ENCODE measurements around the gene SOCS3. TPM values are rescaled to one million over a fixed set of nuclear protein-coding genes. Genes with fewer than 3 reads are reported as not detected.

Gene SOCS3
- total RNA-seq, 4 donors from 2014 or later, result 20.9 to 101 (median 39.5) TPM

DNA sequence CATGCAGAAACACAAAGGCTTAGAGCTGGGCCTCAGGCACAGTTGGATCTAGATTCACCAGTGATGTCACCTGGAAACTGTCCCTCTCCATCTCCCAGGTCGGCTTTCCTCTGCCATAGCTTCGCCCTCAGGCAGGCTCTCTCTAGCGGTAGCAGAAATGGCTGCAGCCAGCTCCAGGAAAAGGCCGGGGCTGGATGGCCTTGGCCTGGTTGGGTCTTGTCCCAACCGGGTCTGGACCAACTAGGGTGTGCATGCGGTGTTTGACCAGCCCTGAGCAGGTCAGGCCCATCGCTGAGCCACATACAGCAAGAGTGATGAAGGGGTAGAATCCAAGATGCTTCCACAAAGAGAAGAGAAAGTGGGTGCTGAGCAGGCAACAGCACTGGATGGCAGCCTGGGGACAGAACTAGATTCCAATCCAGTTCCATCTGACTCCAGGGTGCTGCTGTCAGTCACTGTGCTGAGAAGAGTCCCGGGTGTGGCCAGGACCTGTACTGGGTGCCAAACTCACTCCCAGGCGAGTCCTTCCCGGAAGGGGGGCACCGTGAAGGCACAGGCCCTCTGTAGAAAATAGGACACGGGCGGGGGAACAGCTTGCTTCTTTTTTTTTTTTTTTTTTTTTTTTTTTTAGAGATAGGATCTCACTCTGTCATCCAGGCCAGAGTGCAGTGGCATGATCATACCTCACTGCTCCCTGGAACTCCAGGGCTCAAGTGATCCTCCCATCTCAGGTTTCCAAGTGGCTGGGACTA, 51.8 kb downstream of the SOCS3 start:
- no peak for TF ChIP-seq POLR2A (IDR thresholded peaks at IDR 0.05)
- TF ChIP-seq, protein P1, sequence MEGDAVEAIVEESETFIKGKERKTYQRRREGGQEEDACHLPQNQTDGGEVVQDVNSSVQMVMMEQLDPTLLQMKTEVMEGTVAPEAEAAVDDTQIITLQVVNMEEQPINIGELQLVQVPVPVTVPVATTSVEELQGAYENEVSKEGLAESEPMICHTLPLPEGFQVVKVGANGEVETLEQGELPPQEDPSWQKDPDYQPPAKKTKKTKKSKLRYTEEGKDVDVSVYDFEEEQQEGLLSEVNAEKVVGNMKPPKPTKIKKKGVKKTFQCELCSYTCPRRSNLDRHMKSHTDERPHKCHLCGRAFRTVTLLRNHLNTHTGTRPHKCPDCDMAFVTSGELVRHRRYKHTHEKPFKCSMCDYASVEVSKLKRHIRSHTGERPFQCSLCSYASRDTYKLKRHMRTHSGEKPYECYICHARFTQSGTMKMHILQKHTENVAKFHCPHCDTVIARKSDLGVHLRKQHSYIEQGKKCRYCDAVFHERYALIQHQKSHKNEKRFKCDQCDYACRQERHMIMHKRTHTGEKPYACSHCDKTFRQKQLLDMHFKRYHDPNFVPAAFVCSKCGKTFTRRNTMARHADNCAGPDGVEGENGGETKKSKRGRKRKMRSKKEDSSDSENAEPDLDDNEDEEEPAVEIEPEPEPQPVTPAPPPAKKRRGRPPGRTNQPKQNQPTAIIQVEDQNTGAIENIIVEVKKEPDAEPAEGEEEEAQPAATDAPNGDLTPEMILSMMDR (IDR thresholded peaks at IDR 0.05), result no peak
- Histone ChIP-seq H3K27me3 (no peaks in the 10 kb centered on the region), H3K27ac (no peak overlapping the region), H3K36me3 (no peaks in the 10 kb centered on the region), H3K4me3 (no peak overlapping the region), H3K4me1 (no peaks in the 10 kb centered on the region), H3K9me3 (no peaks in the 10 kb centered on the region)
- no peak for DNase-seq
- intact Hi-C loops (cut with DNase I; ENCODE audit: low total_unique reads), result no loop called here

DNA sequence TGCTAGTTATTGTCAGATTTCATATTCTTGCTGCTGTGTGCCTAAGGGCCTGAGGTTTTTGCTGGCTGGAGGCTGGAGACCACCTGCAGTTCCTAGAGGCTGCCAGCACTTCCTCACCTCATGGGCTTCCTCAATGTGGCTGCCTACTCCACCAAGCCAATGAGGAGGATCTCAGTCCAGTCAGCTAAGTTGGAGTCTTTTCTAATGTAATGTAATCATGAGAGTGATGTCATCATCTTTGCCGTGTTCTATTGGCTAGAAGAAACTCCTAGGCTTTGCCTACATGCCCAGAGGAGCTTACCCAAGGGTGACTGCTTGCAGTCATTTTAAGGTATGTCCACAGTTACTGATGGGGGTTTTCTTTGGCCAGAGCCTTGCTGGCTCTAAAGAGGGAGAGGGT, 53.0 kb downstream of the SOCS3 start:
- no peak for DNase-seq
- Histone ChIP-seq H3K9me3 (no peaks in the 10 kb centered on the region), H3K27ac (no peak overlapping the region), H3K4me3 (no peak overlapping the region), H3K36me3 (no peaks in the 10 kb centered on the region), H3K4me1 (no peaks in the 10 kb centered on the region), H3K27me3 (no peaks in the 10 kb centered on the region)
- intact Hi-C loops (cut with DNase I; ENCODE audit: low total_unique reads), result no loop called here
- TF ChIP-seq, protein P1 (IDR thresholded peaks at IDR 0.05), result no peak

Small RNAs within 50 kb of the gene (small RNA-seq; reads per million reads assigned to genes)
- gene RF00415 (not detected), gene RN7SL236P (not detected)

Other genes starting within 250 kb of the SOCS3 start
- gene TMC6, start 231.3 kb downstream of the SOCS3 start, total RNA-seq, result 10 to 100 TPM in 3 of 4 donors, 1 to 10 TPM in 1; 8.2 to 56.1 (median 16.1) TPM
- 10 to 100 TPM in 1 of 4 donors, 1 to 10 TPM in 2, under 1 TPM in 1; 0.51 to 20.1 (median 3.1) TPM for gene TMC8, start 229.3 kb downstream of the SOCS3 start, total RNA-seq
- gene C17orf99, start 213.7 kb downstream of the SOCS3 start, total RNA-seq, result under 1 TPM in 1 of 4 donors, not detected in 3; 0.62 TPM
- 10 to 100 TPM; 16.7 to 83.2 (median 49.1) TPM for gene SYNGR2, start 191.5 kb downstream of the SOCS3 start, total RNA-seq
- gene TK1, start 173.0 kb downstream of the SOCS3 start, total RNA-seq, result 10 to 100 TPM in 1 of 4 donors, 1 to 10 TPM in 1, not detected in 2; 1.4 to 40.8 TPM
- 10 to 100 TPM; 21.2 to 38.4 (median 23.7) TPM for gene AFMID, start 172.7 kb downstream of the SOCS3 start, total RNA-seq
- gene BIRC5, start 145.8 kb downstream of the SOCS3 start, total RNA-seq, result 10 to 100 TPM in 2 of 4 donors, not detected in 2; 26.3 to 29.7 TPM
- gene TMEM235, start 128.4 kb downstream of the SOCS3 start, total RNA-seq, result not detected
- gene PGS1, start 18.6 kb upstream of the SOCS3 start, total RNA-seq, result 10 to 100 TPM; 12.9 to 75.4 (median 63.1) TPM
- gene DNAH17, start 217.3 kb upstream of the SOCS3 start, total RNA-seq, result 1 to 10 TPM in 1 of 4 donors, under 1 TPM in 1, not detected in 2; 0.03 to 1.1 TPM